Sigmoid colon (tissue), 4 donors: ENCODE measurements around the gene PEX10.

ENCODE experiments used
- CTCF ChIP-seq, 4 experiments: fragments of 450-650 bp in 3 of 4; fragments of 200-600 bp in 1 of 4; IDR thresholded peaks; one replicate each; pipeline ENCODE4 v1.5.1; 2016 to 2019; ENCODE audit warnings: antibody characterized with exemption in 4 of 4, mild to moderate bottlenecking in 3 of 4, moderate library complexity in 2 of 4
- EP300 ChIP-seq, 4 donors: sonication (generic); formaldehyde crosslinking; IDR thresholded peaks; one replicate each; pipeline ENCODE4 v1.6.1; 2017; ENCODE audit warnings: antibody characterized with exemption in 4 of 4
- POLR2A ChIP-seq, 2 donors: fragments of 450-650 bp; IDR thresholded peaks; one replicate each; pipeline ENCODE4 v1.6.1; 2016; ENCODE audit warnings: antibody characterized with exemption in 2 of 2, mild to moderate bottlenecking in 2 of 2, moderate library complexity in 2 of 2
- POLR2AphosphoS5 ChIP-seq, 4 donors: sonication (generic); formaldehyde crosslinking; IDR thresholded peaks; one replicate each; pipeline ENCODE4 v1.6.1; 2017; ENCODE audit warnings: antibody characterized with exemption in 4 of 4

GRCh38 chr1:2406451-2407041 lies 5.8 kb downstream of the PEX10 start:
- TF ChIP-seq CTCF (IDR thresholded peaks at IDR 0.05) (no peak), EP300 (IDR thresholded peaks at IDR 0.05) (no peak), POLR2AphosphoS5 (IDR thresholded peaks at IDR 0.05) (no peak), POLR2A (IDR thresholded peaks at IDR 0.05) (no peak)
